OCI-LY3 (cell line): ENCODE data around the gene VIT.

ENCODE experiments used
- CTCF ChIP-seq: fragments of 200-600, 300-600 bp; sonication (generic); IDR thresholded peaks from 2 replicates; pipeline ENCODE4 v1.5.1; 2014; ENCODE audit warnings: antibody characterized with exemption, low read length, low read depth
- EZH2phosphoT487 ChIP-seq: fragments of 200-600 bp; shearing (Covaris generic); IDR thresholded peaks from 2 replicates; pipeline ENCODE4 v1.6.1; 2018; ENCODE audit warnings: antibody characterized with exemption, mixed run types, low read depth

GRCh38 chr2:36834203-36834602 is 137.7 kb downstream of the VIT start:
- TF ChIP-seq CTCF (no peak), EZH2phosphoT487 (no peak)
